Kidney (tissue), 14 donors: ENCODE measurements around the gene MYL10. TPM values are rescaled to one million over a fixed set of nuclear protein-coding genes. Genes with fewer than 3 reads are reported as not detected.

Source experiments
- DNase-seq, 5 donors: peaks; one replicate each; pipeline ENCODE4 v3.0.0-alpha.2; 2013 to 2020
- FAIRE-seq: peaks from 2 replicates; lab custom pipeline; 2012; peaks lifted over from hg19 to GRCh38; lab: Jason Lieb, UNC
- H3K27ac ChIP-seq, 2 donors: one replicate each; pipeline ENCODE4 v1.7.0; 2013; ENCODE audit warnings: low read depth in 2 of 2, low read length in 2 of 2, inconsistent platforms in 1 of 2
- H3K27me3 ChIP-seq: one replicate; pipeline ENCODE4 v1.7.1; 2013; ENCODE audit warnings: low read length, inconsistent platforms; ENCODE audit not compliant: control insufficient read depth, insufficient read depth
- H3K36me3 ChIP-seq, 3 donors: one replicate each; pipeline versions ENCODE4 v1.7.0 to v1.7.1; 2013; ENCODE audit warnings: low read length in 3 of 3, control low read depth in 1 of 3, inconsistent platforms in 1 of 3; ENCODE audit not compliant: insufficient read depth in 3 of 3, control insufficient read depth in 2 of 3
- H3K4me1 ChIP-seq, 3 donors: one replicate each; pipeline versions ENCODE4 v1.7.0 to v1.7.1; 2013; ENCODE audit warnings: low read length in 3 of 3, inconsistent platforms in 1 of 3, low read depth in 1 of 3; ENCODE audit not compliant: control insufficient read depth in 2 of 3, insufficient read depth in 2 of 3
- H3K4me3 ChIP-seq, 3 donors: one replicate each; pipeline versions ENCODE4 v1.7.0 to v1.8.1; 2013; ENCODE audit warnings: low read length in 3 of 3, control low read depth in 1 of 3, inconsistent platforms in 1 of 3
- H3K9ac ChIP-seq, 3 donors: one replicate each; pipeline versions ENCODE4 v1.7.0 to v1.7.1; 2013; ENCODE audit warnings: low read length in 3 of 3, control low read depth in 1 of 3, inconsistent platforms in 1 of 3
- H3K9me3 ChIP-seq, 3 donors: one replicate each; pipeline versions ENCODE4 v1.7.0 to v1.7.1; 2013; ENCODE audit warnings: low read length in 3 of 3, control low read depth in 1 of 3, inconsistent platforms in 1 of 3; ENCODE audit not compliant: control insufficient read depth in 2 of 3, insufficient read depth in 1 of 3
- intact Hi-C: fragments of 100-400 bp; cut with DNase I; formaldehyde crosslinking; loops from one replicate; pipeline ENCODE4 v1.11.1; 2022
- polyA plus RNA-seq: library from polyadenylated mRNA; stranded (reverse); fragments of 350-450 nt; fragmentation: Illumina TruSeq; extraction: RNeasy Lipid Tissue Mini Kit (QIAGEN cat#74804); gene quantifications from one replicate; pipeline ENCODE4 v1.2.3, GENCODE V29; 2014; ENCODE audit warnings: low read depth, low replicate concordance; ENCODE audit not compliant: insufficient read depth
- total RNA-seq: library from RNA; stranded (reverse); fragmentation: NEBNext Ultra II Directional; extraction: Animal tissue kit (Norgen Biotek cat#: 25700); gene quantifications from one replicate; pipeline ENCODE4 v1.2.1, GENCODE V29; 2021
- TF ChIP-seq, protein P1 (sequence below): IDR thresholded peaks from 3 replicates; pipeline ENCODE4 v1.5.1; 2012; ENCODE audit warnings: mild to moderate bottlenecking, moderate library complexity, borderline replicate concordance; ENCODE audit not compliant: insufficient read depth; ENCODE audit errors: extremely low read depth
- donor health status: control.
- donor health status: control.
- donor health status: control.
- donor health status: control.
- donor health status: control.
- donor health status: DM: yes; HTN: yes; CAD: no.
- donor health status: Normal renal cell carcinoma (clear cell type).

The MYL10 gene
- total and polyA plus RNA-seq, 2 donors from 2014 or later: not detected

DNA sequence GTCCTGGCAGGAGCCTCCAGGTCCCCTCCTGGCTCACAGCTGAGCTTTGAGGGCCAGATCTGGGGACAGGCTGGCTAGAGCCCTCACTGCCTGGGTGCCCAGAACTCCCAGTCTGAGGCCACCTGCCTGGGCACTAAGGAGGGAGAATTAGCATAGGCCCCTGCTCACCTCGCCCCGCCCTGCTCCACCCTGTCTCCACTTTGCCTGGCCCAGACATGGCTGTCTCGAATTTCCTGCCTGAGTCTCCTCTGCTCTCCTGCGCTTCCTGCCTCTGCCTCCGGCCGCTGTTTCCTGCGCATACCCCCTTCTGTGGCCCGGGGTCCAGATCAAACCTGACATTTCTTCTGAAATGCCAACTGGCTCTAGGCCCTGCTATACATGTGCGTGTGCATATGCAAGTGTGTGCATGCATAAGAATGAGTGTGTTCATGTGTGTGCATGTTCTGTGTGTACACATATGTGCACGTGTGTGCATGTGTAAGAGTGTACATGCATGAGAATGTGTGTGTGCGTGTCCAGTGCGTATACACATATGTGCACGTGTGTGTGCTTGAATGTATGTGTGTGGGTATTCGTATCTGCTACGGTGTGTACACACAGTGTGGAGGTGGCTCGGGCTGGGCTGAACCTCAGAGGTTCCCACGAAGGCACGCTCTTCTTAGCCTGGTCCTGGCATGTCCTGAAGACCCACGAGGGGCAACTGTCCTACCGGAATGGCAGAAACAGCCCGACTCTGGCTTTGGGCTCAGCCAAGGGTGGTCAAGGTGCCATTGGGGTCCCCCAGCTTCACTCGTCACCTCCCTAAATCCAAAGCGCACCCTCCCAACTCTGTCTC, 64.9 kb downstream of the MYL10 start:
- intact Hi-C loops: no loop called here
- H3K4me1 ChIP-seq: peaks cover 0 to 2% (median 0%) of the 10 kb centered on the region in 3 donors
- H3K27me3 ChIP-seq: no peaks in the 10 kb centered on the region
- H3K36me3 ChIP-seq: no peaks in the 10 kb centered on the region
- no peak overlapping the region for H3K9ac ChIP-seq
- H3K4me3 ChIP-seq: no peak overlapping the region
- TF ChIP-seq, protein P1, sequence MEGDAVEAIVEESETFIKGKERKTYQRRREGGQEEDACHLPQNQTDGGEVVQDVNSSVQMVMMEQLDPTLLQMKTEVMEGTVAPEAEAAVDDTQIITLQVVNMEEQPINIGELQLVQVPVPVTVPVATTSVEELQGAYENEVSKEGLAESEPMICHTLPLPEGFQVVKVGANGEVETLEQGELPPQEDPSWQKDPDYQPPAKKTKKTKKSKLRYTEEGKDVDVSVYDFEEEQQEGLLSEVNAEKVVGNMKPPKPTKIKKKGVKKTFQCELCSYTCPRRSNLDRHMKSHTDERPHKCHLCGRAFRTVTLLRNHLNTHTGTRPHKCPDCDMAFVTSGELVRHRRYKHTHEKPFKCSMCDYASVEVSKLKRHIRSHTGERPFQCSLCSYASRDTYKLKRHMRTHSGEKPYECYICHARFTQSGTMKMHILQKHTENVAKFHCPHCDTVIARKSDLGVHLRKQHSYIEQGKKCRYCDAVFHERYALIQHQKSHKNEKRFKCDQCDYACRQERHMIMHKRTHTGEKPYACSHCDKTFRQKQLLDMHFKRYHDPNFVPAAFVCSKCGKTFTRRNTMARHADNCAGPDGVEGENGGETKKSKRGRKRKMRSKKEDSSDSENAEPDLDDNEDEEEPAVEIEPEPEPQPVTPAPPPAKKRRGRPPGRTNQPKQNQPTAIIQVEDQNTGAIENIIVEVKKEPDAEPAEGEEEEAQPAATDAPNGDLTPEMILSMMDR: no peak
- no peak for FAIRE-seq
- H3K9me3 ChIP-seq: peaks cover 0 to 5% (median 0%) of the 10 kb centered on the region in 3 donors
- peak in 2 of 5 donors; percentile 44 to 48 for DNase-seq
- no peak overlapping the region for H3K27ac ChIP-seq

Other genes starting within 250 kb of the MYL10 start
- gene CUX1, start 188.3 kb upstream of the MYL10 start, total RNA-seq: 126 TPM
- 71.4 TPM for gene CUX1, start 188.3 kb upstream of the MYL10 start, polyA plus RNA-seq